ENCODE measurements around the gene UROD. TPM values are rescaled to one million over a fixed set of nuclear protein-coding genes. Genes with fewer than 3 reads are reported as not detected.

Gene UROD
- total RNA-seq, 1 experiment from 2014 or later: 118 TPM

GRCh38 chr1:45040297-45040696 is 28.2 kb downstream of the UROD start:
- ChIA-PET CTCF (interaction anchor here (0.7 kb wide), 1 partner anchor 900 kb away, joined by 3 read pairs; no protein-coding TSS in a partner anchor), POLR2A (no interaction called here)
- no peak for DNase-seq (ENCODE audit: low spot score)
- Mint-ChIP-seq H3K9me3 (no peaks in the 10 kb centered on the region), H3K36me3 (no peaks in the 10 kb centered on the region), H3K4me3 (no peak overlapping the region), H3K27ac (no peak overlapping the region), H3K27me3 (ENCODE audit: low read depth) (no peaks in the 10 kb centered on the region), H3K4me1 (peaks cover 17% of the 10 kb centered on the region)
- no peak for TF ChIP-seq JAZF1 (CRISPR knock-in tag; IDR thresholded peaks at IDR 0.05)
- no peak for TF ChIP-seq NR3C1 (CRISPR knock-in tag; conservative IDR thresholded peaks at IDR 0.05; ENCODE audit: low read depth)
- no peak for TF ChIP-seq TEAD1 (CRISPR knock-in tag; IDR thresholded peaks at IDR 0.05)
- TF ChIP-seq ZNF512 (CRISPR knock-in tag; IDR thresholded peaks at IDR 0.05; ENCODE audit: borderline replicate concordance): no peak
- TF ChIP-seq FOXP1 (CRISPR knock-in tag; IDR thresholded peaks at IDR 0.05; ENCODE audit: borderline replicate concordance): no peak
- TF ChIP-seq TP53 (CRISPR knock-in tag; IDR thresholded peaks at IDR 0.05): no peak
- no peak for TF ChIP-seq ZNF121 (CRISPR knock-in tag; IDR thresholded peaks at IDR 0.05)
- no peak for TF ChIP-seq IRF2 (CRISPR knock-in tag; IDR thresholded peaks at IDR 0.05; ENCODE audit: borderline replicate concordance, low read depth)
- no peak for TF ChIP-seq RELA (CRISPR knock-in tag; IDR thresholded peaks at IDR 0.05; ENCODE audit: borderline replicate concordance)
- TF ChIP-seq FOXK1 (CRISPR knock-in tag; IDR thresholded peaks at IDR 0.05): no peak
- TF ChIP-seq ZBTB21 (CRISPR knock-in tag; IDR thresholded peaks at IDR 0.05; ENCODE audit: borderline replicate concordance): no peak
- no peak for TF ChIP-seq ATF6 (CRISPR knock-in tag; IDR thresholded peaks at IDR 0.05)
- no peak for TF ChIP-seq MYBL2 (CRISPR knock-in tag; IDR thresholded peaks at IDR 0.05)
- TF ChIP-seq SP1 (CRISPR knock-in tag; conservative IDR thresholded peaks at IDR 0.05): no peak
- no peak for TF ChIP-seq CDX4 (CRISPR knock-in tag; IDR thresholded peaks at IDR 0.05; ENCODE audit: borderline replicate concordance)
- no peak for TF ChIP-seq FOXP4 (CRISPR knock-in tag; IDR thresholded peaks at IDR 0.05)
- TF ChIP-seq HMGXB4 (CRISPR knock-in tag; IDR thresholded peaks at IDR 0.05): no peak
- TF ChIP-seq ARID4B (CRISPR knock-in tag; IDR thresholded peaks at IDR 0.05; ENCODE audit: borderline replicate concordance): no peak
- no peak for ATAC-seq
